WTC11 (cell line): ENCODE data around the gene DIO3. TPM values are rescaled to one million over a fixed set of nuclear protein-coding genes. Genes with fewer than 3 reads are reported as not detected.

Experiments used
- ATAC-seq: fragments of 200-7000 bp; cut with Tn5 transposase; 2 replicates; pipeline ENCODE4 v1.10.0; 2021; ENCODE audit warnings: mild to moderate bottlenecking, moderate library complexity
- CTCF ChIA-PET: fragments of 300-600 bp; sonication (Branson Sonifier 250); formaldehyde crosslinking; loops from one replicate; lab custom pipeline; 2021; ENCODE audit warnings: antibody characterized with exemption; lab: Charles Lee
- POLR2A ChIA-PET: fragments of 350-600 bp; sonication (Branson Sonifier 250); formaldehyde crosslinking; loops from one replicate; lab custom pipeline; 2021; ENCODE audit warnings: antibody characterized with exemption; lab: Charles Lee
- DNase-seq: peaks from one replicate; pipeline ENCODE4 v3.0.0; 2021; ENCODE audit warnings: low spot score
- H3K27ac Mint-ChIP-seq: 2 replicates; pipeline ENCODE4 v1.8.0; 2021; ENCODE audit warnings: mixed read lengths
- H3K27me3 Mint-ChIP-seq: 2 replicates; pipeline ENCODE4 v1.8.0; 2021; ENCODE audit warnings: low read depth, mild to moderate bottlenecking, moderate library complexity, mixed read lengths
- H3K36me3 Mint-ChIP-seq: 2 replicates; pipeline ENCODE4 v1.8.0; 2021; ENCODE audit warnings: mixed read lengths
- H3K4me1 Mint-ChIP-seq: 2 replicates; pipeline ENCODE4 v1.8.0; 2022; ENCODE audit warnings: mixed read lengths
- H3K4me3 Mint-ChIP-seq: 2 replicates; pipeline ENCODE4 v1.8.0; 2021; ENCODE audit warnings: mild to moderate bottlenecking, moderate library complexity, mixed read lengths
- H3K9me3 Mint-ChIP-seq: 2 replicates; pipeline ENCODE4 v1.8.0; 2021; ENCODE audit warnings: mixed read lengths
- AFF4 ChIP-seq: sonication (generic); formaldehyde crosslinking; IDR thresholded peaks from 2 replicates; pipeline ENCODE4 v1.8.1; 2023; ENCODE audit warnings: mild to moderate bottlenecking, missing genetic modification reagents, borderline replicate concordance
- CDX4 ChIP-seq: fragments of 250-450 bp; sonication (Bioruptor Pico); IDR thresholded peaks from 2 replicates; pipeline ENCODE4 v1.9.0; 2021; ENCODE audit warnings: moderate library complexity, mild to moderate bottlenecking, inconsistent platforms, borderline replicate concordance
- E2F4 ChIP-seq: sonication (generic); formaldehyde crosslinking; IDR thresholded peaks from 2 replicates; pipeline ENCODE4 v1.8.1; 2022; ENCODE audit warnings: low read depth, mild to moderate bottlenecking, moderate library complexity, missing genetic modification reagents, borderline replicate concordance
- ERG ChIP-seq: fragments of 250-450 bp; sonication (Bioruptor Pico); IDR thresholded peaks from 2 replicates; pipeline ENCODE4 v1.8.0; 2021; ENCODE audit warnings: mild to moderate bottlenecking
- FOXK1 ChIP-seq: sonication (generic); formaldehyde crosslinking; IDR thresholded peaks from 2 replicates; pipeline ENCODE4 v1.8.0; 2022; ENCODE audit warnings: mild to moderate bottlenecking, moderate library complexity, missing genetic modification reagents
- MLX ChIP-seq: sonication (generic); formaldehyde crosslinking; IDR thresholded peaks from 2 replicates; pipeline ENCODE4 v1.8.1; 2023; ENCODE audit warnings: mild to moderate bottlenecking, missing genetic modification reagents, moderate library complexity
- NFATC4 ChIP-seq: fragments of 250-450 bp; sonication (Bioruptor Pico); IDR thresholded peaks from 2 replicates; pipeline ENCODE4 v1.9.0; 2021; ENCODE audit warnings: mild to moderate bottlenecking
- NR2C2 ChIP-seq: sonication (generic); formaldehyde crosslinking; IDR thresholded peaks from 2 replicates; pipeline ENCODE4 v1.8.0; 2022; ENCODE audit warnings: mild to moderate bottlenecking, missing genetic modification reagents
- NR3C1 ChIP-seq: sonication (generic); formaldehyde crosslinking; conservative IDR thresholded peaks from 2 replicates; pipeline ENCODE4 v1.8.1; 2023; ENCODE audit warnings: low read depth, mild to moderate bottlenecking, missing genetic modification reagents
- SP1 ChIP-seq: sonication (generic); formaldehyde crosslinking; conservative IDR thresholded peaks from 2 replicates; pipeline ENCODE4 v1.8.1; 2022; ENCODE audit warnings: missing genetic modification reagents
- TCF7 ChIP-seq: sonication (generic); formaldehyde crosslinking; IDR thresholded peaks from 2 replicates; pipeline ENCODE4 v1.8.0; 2022; ENCODE audit warnings: mild to moderate bottlenecking, low read depth, missing genetic modification reagents, moderate library complexity
- TP53 ChIP-seq: sonication (generic); formaldehyde crosslinking; IDR thresholded peaks from 2 replicates; pipeline ENCODE4 v1.8.1; 2023; ENCODE audit warnings: mild to moderate bottlenecking, missing genetic modification reagents
- ZNF121 ChIP-seq: sonication (generic); formaldehyde crosslinking; IDR thresholded peaks from 2 replicates; pipeline ENCODE4 v1.8.0; 2023; ENCODE audit warnings: missing genetic modification reagents
- ZNF416 ChIP-seq: fragments of 250-450 bp; sonication (Bioruptor Pico); IDR thresholded peaks from 2 replicates; pipeline ENCODE4 v1.9.0; 2021; ENCODE audit warnings: mild to moderate bottlenecking, inconsistent platforms
- ZSCAN18 ChIP-seq: fragments of 250-450 bp; sonication (Bioruptor Pico); IDR thresholded peaks from 2 replicates; pipeline ENCODE4 v2.1.2; 2022; ENCODE audit warnings: mild to moderate bottlenecking, moderate library complexity
- total RNA-seq: library from RNA; stranded (reverse); gene quantifications from 3 replicates; pipeline ENCODE4 v1.2.3, GENCODE V29; 2021

The DIO3 gene
- total RNA-seq, 1 experiment from 2014 or later = 0.52 TPM

GRCh38 chr14:101589486-101590015, 28.3 kb downstream of the DIO3 start (continued):
- no peak for TF ChIP-seq ZNF121
- TF ChIP-seq ERG (CRISPR knock-in tag) = no peak
- no peak for TF ChIP-seq TP53
- TF ChIP-seq MLX = no peak
- no peak for TF ChIP-seq TCF7
- TF ChIP-seq NR3C1 (CRISPR knock-in tag) = no peak
- TF ChIP-seq ZNF416 (CRISPR knock-in tag) = no peak
- TF ChIP-seq, all 79 proteins: peak for 0

GRCh38 chr14:101590062-101590461, 28.8 kb downstream of the DIO3 start:
- Mint-ChIP-seq H3K4me1 (no peaks in the 10 kb centered on the region), H3K27ac (no peak overlapping the region), H3K27me3 (peaks cover 2% of the 10 kb centered on the region; the same call in 1 of the 2 replicates), H3K36me3 (no peaks in the 10 kb centered on the region; the same call in 1 of the 2 replicates), H3K4me3 (no peak overlapping the region), H3K9me3 (peaks cover 10% of the 10 kb centered on the region)
- ChIA-PET POLR2A (no interaction called here), CTCF (interaction anchor here (0.5 kb wide), 1 partner anchor 344 kb away, joined by 3 read pairs; no protein-coding TSS in a partner anchor)
- DNase-seq = no peak
- TF ChIP-seq TP53 (no peak), NR2C2 (no peak), FOXK1 (CRISPR knock-in tag) (no peak), CDX4 (CRISPR knock-in tag) (no peak), AFF4 (CRISPR knock-in tag) (no peak), E2F4 (CRISPR knock-in tag) (no peak), ZNF121 (no peak), ZSCAN18 (CRISPR knock-in tag) (no peak), SP1 (no peak), MLX (no peak), NFATC4 (CRISPR knock-in tag) (no peak)
- no peak for ATAC-seq
